A549 (cell line): Measurements from ENCODE around the gene LHX4.

Experiments
- CHD2 ChIP-seq: fragments of 150-350 bp; IDR thresholded peaks from 2 replicates; pipeline ENCODE4 v1.6.1; 2014; ENCODE audit warnings: low read length; ENCODE audit not compliant: partially characterized antibody
- EP300 ChIP-seq, 2 experiments: fragments of >200 bp; sonication (Bioruptor Twin); formaldehyde crosslinking; IDR thresholded peaks; 2 replicates in 1 of 2; 3 replicates in 1 of 2; pipeline ENCODE4 v1.6.1; 2016 to 2017
- KDM1A ChIP-seq: fragments of 200-600 bp; sonication (generic); IDR thresholded peaks from 2 replicates; pipeline ENCODE4 v1.6.1; 2016; ENCODE audit warnings: low read depth, mild to moderate bottlenecking
- NR3C1 ChIP-seq: fragments of >200 bp; sonication (Bioruptor Twin); formaldehyde crosslinking; IDR thresholded peaks from 3 replicates; pipeline ENCODE4 v1.6.1; 2017
- POLR2AphosphoS2 ChIP-seq: conservative IDR thresholded peaks from 2 replicates; pipeline ENCODE4 v1.6.1; 2012; ENCODE audit warnings: low read length, improper control_type of control experiment, inconsistent platforms
- RARB ChIP-seq: fragments of 250-450 bp; sonication (Bioruptor Pico); IDR thresholded peaks from 2 replicates; pipeline ENCODE4 v1.8.0; 2021; ENCODE audit warnings: mild to moderate bottlenecking, moderate library complexity
- RCOR1 ChIP-seq: fragments of 150-350 bp; IDR thresholded peaks from 2 replicates; pipeline ENCODE4 v1.6.1; 2014; ENCODE audit warnings: antibody characterized with exemption, low read length, low read depth
- SMC3 ChIP-seq: fragments of >200 bp; sonication (Bioruptor Twin); formaldehyde crosslinking; IDR thresholded peaks from 3 replicates; pipeline ENCODE4 v1.6.1; 2018; ENCODE audit warnings: inconsistent platforms
- ZFP36 ChIP-seq: fragments of 450-650 bp; IDR thresholded peaks from 2 replicates; pipeline ENCODE4 v1.6.1; 2014; ENCODE audit warnings: borderline replicate concordance; ENCODE audit not compliant: partially characterized antibody
- TF ChIP-seq, protein P1 (sequence below): fragments of 150-350 bp; IDR thresholded peaks from 2 replicates; pipeline ENCODE4 v1.6.1; 2014; ENCODE audit warnings: low read depth, mild to moderate bottlenecking, low read length
- TF ChIP-seq, protein P2 (sequence below): fragments of >200 bp; sonication (Bioruptor Twin); formaldehyde crosslinking; IDR thresholded peaks from 3 replicates; pipeline ENCODE4 v1.5.1; 2016
- TF ChIP-seq, protein P3 (sequence below): fragments of 200-600 bp; sonication (generic); IDR thresholded peaks from 2 replicates; pipeline ENCODE4 v1.6.1; 2016; ENCODE audit warnings: antibody characterized with exemption, mild to moderate bottlenecking, moderate library complexity

DNA sequence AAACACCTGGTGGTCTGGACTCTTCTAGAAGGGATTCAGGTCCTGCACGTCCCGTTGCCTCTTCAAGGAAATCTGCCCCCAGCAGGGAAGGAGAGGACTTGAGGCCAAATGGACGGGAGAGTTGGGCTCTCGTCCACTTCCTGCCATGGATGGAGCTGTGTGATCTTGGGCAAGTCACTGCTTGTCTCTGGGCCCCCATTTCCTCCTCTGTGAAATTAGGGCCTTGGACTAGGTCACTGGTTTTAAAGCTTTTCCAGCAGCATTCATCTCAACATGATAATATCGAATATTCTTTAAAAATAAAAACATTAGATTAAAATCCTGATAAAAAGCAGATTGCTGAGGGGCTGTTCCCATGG lies 26.9 kb downstream of the LHX4 start:
- TF ChIP-seq, protein P1, sequence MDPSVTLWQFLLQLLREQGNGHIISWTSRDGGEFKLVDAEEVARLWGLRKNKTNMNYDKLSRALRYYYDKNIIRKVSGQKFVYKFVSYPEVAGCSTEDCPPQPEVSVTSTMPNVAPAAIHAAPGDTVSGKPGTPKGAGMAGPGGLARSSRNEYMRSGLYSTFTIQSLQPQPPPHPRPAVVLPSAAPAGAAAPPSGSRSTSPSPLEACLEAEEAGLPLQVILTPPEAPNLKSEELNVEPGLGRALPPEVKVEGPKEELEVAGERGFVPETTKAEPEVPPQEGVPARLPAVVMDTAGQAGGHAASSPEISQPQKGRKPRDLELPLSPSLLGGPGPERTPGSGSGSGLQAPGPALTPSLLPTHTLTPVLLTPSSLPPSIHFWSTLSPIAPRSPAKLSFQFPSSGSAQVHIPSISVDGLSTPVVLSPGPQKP = no peak
- TF ChIP-seq, protein P2, sequence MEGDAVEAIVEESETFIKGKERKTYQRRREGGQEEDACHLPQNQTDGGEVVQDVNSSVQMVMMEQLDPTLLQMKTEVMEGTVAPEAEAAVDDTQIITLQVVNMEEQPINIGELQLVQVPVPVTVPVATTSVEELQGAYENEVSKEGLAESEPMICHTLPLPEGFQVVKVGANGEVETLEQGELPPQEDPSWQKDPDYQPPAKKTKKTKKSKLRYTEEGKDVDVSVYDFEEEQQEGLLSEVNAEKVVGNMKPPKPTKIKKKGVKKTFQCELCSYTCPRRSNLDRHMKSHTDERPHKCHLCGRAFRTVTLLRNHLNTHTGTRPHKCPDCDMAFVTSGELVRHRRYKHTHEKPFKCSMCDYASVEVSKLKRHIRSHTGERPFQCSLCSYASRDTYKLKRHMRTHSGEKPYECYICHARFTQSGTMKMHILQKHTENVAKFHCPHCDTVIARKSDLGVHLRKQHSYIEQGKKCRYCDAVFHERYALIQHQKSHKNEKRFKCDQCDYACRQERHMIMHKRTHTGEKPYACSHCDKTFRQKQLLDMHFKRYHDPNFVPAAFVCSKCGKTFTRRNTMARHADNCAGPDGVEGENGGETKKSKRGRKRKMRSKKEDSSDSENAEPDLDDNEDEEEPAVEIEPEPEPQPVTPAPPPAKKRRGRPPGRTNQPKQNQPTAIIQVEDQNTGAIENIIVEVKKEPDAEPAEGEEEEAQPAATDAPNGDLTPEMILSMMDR = no peak
- TF ChIP-seq CHD2 (no peak), KDM1A (no peak), RARB (CRISPR knock-in tag) (no peak), POLR2AphosphoS2 (no peak), ZFP36 (no peak), NR3C1 (no peak), RCOR1 (no peak), SMC3 (no peak), EP300 (IDR thresholded peaks at IDR 0.05) (no peak)
- TF ChIP-seq, protein P3, sequence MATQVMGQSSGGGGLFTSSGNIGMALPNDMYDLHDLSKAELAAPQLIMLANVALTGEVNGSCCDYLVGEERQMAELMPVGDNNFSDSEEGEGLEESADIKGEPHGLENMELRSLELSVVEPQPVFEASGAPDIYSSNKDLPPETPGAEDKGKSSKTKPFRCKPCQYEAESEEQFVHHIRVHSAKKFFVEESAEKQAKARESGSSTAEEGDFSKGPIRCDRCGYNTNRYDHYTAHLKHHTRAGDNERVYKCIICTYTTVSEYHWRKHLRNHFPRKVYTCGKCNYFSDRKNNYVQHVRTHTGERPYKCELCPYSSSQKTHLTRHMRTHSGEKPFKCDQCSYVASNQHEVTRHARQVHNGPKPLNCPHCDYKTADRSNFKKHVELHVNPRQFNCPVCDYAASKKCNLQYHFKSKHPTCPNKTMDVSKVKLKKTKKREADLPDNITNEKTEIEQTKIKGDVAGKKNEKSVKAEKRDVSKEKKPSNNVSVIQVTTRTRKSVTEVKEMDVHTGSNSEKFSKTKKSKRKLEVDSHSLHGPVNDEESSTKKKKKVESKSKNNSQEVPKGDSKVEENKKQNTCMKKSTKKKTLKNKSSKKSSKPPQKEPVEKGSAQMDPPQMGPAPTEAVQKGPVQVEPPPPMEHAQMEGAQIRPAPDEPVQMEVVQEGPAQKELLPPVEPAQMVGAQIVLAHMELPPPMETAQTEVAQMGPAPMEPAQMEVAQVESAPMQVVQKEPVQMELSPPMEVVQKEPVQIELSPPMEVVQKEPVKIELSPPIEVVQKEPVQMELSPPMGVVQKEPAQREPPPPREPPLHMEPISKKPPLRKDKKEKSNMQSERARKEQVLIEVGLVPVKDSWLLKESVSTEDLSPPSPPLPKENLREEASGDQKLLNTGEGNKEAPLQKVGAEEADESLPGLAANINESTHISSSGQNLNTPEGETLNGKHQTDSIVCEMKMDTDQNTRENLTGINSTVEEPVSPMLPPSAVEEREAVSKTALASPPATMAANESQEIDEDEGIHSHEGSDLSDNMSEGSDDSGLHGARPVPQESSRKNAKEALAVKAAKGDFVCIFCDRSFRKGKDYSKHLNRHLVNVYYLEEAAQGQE = no peak
